HepG2 (cell line): ENCODE results near the gene CLTA. TPM values are rescaled to one million over a fixed set of nuclear protein-coding genes. Genes with fewer than 3 reads are reported as not detected.

Source experiments
- AHR ChIP-seq: IDR thresholded peaks from 2 replicates; pipeline ENCODE4 v1.6.1; 2018; ENCODE audit warnings: missing genetic modification reagents, missing compliant biosample characterization
- BRD4 ChIP-seq: sonication (generic); formaldehyde crosslinking; IDR thresholded peaks from 2 replicates; pipeline ENCODE4 v1.4.0; 2020; ENCODE audit warnings: missing genetic modification reagents
- CCAR2 ChIP-seq: fragments of 200-400 bp; formaldehyde crosslinking; optimal IDR thresholded peaks from 2 replicates; pipeline ENCODE3; 2018; ENCODE audit warnings: low read depth, mild to moderate bottlenecking, low read length, moderate library complexity
- GPN1 ChIP-seq: sonication (generic); formaldehyde crosslinking; IDR thresholded peaks from 2 replicates; pipeline ENCODE4 v1.5.1; 2020; ENCODE audit warnings: missing genetic modification reagents, borderline replicate concordance
- HOXA5 ChIP-seq: sonication (generic); formaldehyde crosslinking; IDR thresholded peaks from 2 replicates; pipeline ENCODE4 v1.4.0; 2020; ENCODE audit warnings: missing genetic modification reagents
- JUN ChIP-seq: sonication (generic); formaldehyde crosslinking; IDR thresholded peaks from 2 replicates; pipeline ENCODE4 v1.4.0; 2020; ENCODE audit warnings: mild to moderate bottlenecking, missing genetic modification reagents
- MED1 ChIP-seq: sonication (generic); formaldehyde crosslinking; IDR thresholded peaks from 2 replicates; pipeline ENCODE4 v1.4.0; 2020; ENCODE audit warnings: missing genetic modification reagents
- RFXANK ChIP-seq: IDR thresholded peaks from 2 replicates; pipeline ENCODE4 v1.6.1; 2016
- SETDB1 ChIP-seq: sonication (generic); formaldehyde crosslinking; IDR thresholded peaks from 2 replicates; pipeline ENCODE4 v1.5.1; 2020; ENCODE audit warnings: missing genetic modification reagents, mild to moderate bottlenecking, borderline replicate concordance
- ZMYM3 ChIP-seq: sonication (generic); formaldehyde crosslinking; IDR thresholded peaks from 2 replicates; pipeline ENCODE4 v1.5.1; 2020; ENCODE audit warnings: mild to moderate bottlenecking, missing genetic modification reagents
- ZNF10 ChIP-seq: sonication (generic); formaldehyde crosslinking; IDR thresholded peaks from 2 replicates; pipeline ENCODE4 v1.4.0; 2020; ENCODE audit warnings: mild to moderate bottlenecking, low read depth, missing genetic modification reagents, borderline replicate concordance
- ZNF546 ChIP-seq: sonication (generic); formaldehyde crosslinking; conservative IDR thresholded peaks from 2 replicates; pipeline ENCODE4 v1.8.1; 2023; ENCODE audit warnings: mild to moderate bottlenecking, missing genetic modification reagents
- ZNF747 ChIP-seq: sonication (generic); formaldehyde crosslinking; IDR thresholded peaks from 2 replicates; pipeline ENCODE4 v1.8.1; 2023; ENCODE audit warnings: missing genetic modification reagents, mild to moderate bottlenecking, borderline replicate concordance
- polyA plus RNA-seq, 8 experiments: library from polyadenylated mRNA; depleted of rRNA in 3 of 8; stranded (reverse) in 7 of 8; unstranded in 1 of 8; fragments of >200 nt; fragmentation: Illumina TruSeq in 4 of 8; extraction: Trizol in 4 of 8; gene quantifications; 2 replicates each; pipeline versions ENCODE4 v1.2.1 to v1.2.3, GENCODE V29; 2011 to 2016; ENCODE audit warnings: low read depth in 4 of 8, missing spikeins in 1 of 8, mixed read lengths in 1 of 8; ENCODE audit not compliant: insufficient read depth in 1 of 8
- total RNA-seq, 5 experiments: library from RNA; depleted of rRNA; stranded (reverse); fragments of >200 nt; fragmentation: Illumina TruSeq; extraction: Trizol; gene quantifications; 2 replicates each; pipeline ENCODE4 v1.2.3, GENCODE V29; 2016; ENCODE audit warnings: low read depth in 1 of 5
- TF ChIP-seq, protein P1 (sequence below): sonication (generic); formaldehyde crosslinking; IDR thresholded peaks from 2 replicates; pipeline ENCODE4 v1.8.1; 2022; ENCODE audit warnings: mild to moderate bottlenecking, missing genetic modification reagents
- TF ChIP-seq, protein P2 (sequence below): sonication (generic); formaldehyde crosslinking; IDR thresholded peaks from 2 replicates; pipeline ENCODE4 v1.5.1; 2020; ENCODE audit warnings: mild to moderate bottlenecking, moderate library complexity, missing genetic modification reagents
- TF ChIP-seq, protein P3 (sequence below): fragments of 450-650 bp; IDR thresholded peaks from 2 replicates; pipeline ENCODE4 v1.6.1; 2016
- TF ChIP-seq, protein P4 (sequence below): sonication (generic); formaldehyde crosslinking; IDR thresholded peaks from 2 replicates; pipeline ENCODE4 v1.4.0; 2020; ENCODE audit warnings: missing genetic modification reagents
- TF ChIP-seq, protein P5 (sequence below): sonication (generic); formaldehyde crosslinking; IDR thresholded peaks from 2 replicates; pipeline ENCODE4 v1.4.0; 2020; ENCODE audit warnings: missing genetic modification reagents, borderline replicate concordance

CLTA gene
- total and polyA plus RNA-seq, 2 of the 13 experiments (the other 11 are each of a cell fraction or from before 2014, with no cell fraction given): 143 to 222 TPM

DNA sequence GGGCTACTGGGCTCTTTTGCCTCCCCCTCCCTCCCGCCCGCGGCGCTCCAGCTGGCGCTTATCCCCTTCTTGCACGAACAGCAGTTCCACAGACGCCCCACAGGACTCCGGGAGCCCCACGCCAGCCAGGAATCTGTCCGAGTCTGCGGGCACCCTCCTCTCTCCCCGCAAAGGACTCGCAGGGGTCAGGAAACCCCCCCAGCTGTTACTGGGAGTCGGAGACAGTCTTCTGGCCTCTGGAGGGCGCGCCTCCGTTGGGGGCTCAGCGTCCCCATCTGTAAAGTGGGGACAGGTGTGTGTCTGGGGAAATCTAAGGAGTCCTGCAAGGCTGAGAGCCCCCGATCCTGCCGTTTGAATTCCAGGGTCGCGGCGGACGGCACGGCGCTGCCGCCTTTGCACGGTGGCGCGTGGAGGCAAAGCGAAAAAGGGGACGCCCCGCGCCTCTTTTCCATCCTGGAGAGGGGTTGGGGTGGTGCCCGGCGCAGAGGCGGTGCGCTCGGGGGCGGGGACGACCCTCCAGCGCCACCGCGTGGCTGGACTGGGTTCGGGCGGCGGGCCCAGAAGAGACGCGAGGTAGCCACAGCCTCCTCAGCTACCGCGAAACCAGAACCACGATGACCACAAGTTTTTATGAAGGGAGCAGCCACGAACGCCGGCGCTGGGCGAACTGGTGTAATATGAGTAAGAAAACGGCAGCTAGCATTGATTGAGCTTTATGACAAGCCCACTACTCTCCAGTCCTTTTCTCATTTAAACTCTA is 24.4 kb upstream of the CLTA start (continued):
- TF ChIP-seq ZMYM3 (CRISPR knock-in tag): peak; percentile 66
- TF ChIP-seq SETDB1 (CRISPR knock-in tag): no peak
- no peak for TF ChIP-seq ZNF10 (CRISPR knock-in tag)
- TF ChIP-seq MED1 (CRISPR knock-in tag): no peak
- no peak for TF ChIP-seq AHR
- no peak for TF ChIP-seq JUN (CRISPR knock-in tag)
- peak; percentile 52; the same call in 1 of the 2 replicates for TF ChIP-seq HOXA5 (CRISPR knock-in tag)
- TF ChIP-seq, protein P1, sequence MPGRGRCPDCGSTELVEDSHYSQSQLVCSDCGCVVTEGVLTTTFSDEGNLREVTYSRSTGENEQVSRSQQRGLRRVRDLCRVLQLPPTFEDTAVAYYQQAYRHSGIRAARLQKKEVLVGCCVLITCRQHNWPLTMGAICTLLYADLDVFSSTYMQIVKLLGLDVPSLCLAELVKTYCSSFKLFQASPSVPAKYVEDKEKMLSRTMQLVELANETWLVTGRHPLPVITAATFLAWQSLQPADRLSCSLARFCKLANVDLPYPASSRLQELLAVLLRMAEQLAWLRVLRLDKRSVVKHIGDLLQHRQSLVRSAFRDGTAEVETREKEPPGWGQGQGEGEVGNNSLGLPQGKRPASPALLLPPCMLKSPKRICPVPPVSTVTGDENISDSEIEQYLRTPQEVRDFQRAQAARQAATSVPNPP: no peak
- TF ChIP-seq RFXANK (CRISPR knock-in tag): no peak
- TF ChIP-seq, protein P2, sequence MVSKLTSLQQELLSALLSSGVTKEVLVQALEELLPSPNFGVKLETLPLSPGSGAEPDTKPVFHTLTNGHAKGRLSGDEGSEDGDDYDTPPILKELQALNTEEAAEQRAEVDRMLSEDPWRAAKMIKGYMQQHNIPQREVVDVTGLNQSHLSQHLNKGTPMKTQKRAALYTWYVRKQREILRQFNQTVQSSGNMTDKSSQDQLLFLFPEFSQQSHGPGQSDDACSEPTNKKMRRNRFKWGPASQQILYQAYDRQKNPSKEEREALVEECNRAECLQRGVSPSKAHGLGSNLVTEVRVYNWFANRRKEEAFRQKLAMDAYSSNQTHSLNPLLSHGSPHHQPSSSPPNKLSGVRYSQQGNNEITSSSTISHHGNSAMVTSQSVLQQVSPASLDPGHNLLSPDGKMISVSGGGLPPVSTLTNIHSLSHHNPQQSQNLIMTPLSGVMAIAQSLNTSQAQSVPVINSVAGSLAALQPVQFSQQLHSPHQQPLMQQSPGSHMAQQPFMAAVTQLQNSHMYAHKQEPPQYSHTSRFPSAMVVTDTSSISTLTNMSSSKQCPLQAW (CRISPR knock-in tag): no peak
- TF ChIP-seq ZNF546 (CRISPR knock-in tag): no peak
- TF ChIP-seq, protein P3, sequence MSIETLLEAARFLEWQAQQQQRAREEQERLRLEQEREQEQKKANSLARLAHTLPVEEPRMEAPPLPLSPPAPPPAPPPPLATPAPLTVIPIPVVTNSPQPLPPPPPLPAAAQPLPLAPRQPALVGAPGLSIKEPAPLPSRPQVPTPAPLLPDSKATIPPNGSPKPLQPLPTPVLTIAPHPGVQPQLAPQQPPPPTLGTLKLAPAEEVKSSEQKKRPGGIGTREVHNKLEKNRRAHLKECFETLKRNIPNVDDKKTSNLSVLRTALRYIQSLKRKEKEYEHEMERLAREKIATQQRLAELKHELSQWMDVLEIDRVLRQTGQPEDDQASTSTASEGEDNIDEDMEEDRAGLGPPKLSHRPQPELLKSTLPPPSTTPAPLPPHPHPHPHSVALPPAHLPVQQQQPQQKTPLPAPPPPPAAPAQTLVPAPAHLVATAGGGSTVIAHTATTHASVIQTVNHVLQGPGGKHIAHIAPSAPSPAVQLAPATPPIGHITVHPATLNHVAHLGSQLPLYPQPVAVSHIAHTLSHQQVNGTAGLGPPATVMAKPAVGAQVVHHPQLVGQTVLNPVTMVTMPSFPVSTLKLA: no peak
- TF ChIP-seq BRD4 (CRISPR knock-in tag): no peak
- no peak for TF ChIP-seq GPN1 (CRISPR knock-in tag)
- no peak for TF ChIP-seq CCAR2
- peak; percentile 37; the same call in 1 of the 2 replicates for TF ChIP-seq ZNF747 (CRISPR knock-in tag)
- TF ChIP-seq, protein P4, sequence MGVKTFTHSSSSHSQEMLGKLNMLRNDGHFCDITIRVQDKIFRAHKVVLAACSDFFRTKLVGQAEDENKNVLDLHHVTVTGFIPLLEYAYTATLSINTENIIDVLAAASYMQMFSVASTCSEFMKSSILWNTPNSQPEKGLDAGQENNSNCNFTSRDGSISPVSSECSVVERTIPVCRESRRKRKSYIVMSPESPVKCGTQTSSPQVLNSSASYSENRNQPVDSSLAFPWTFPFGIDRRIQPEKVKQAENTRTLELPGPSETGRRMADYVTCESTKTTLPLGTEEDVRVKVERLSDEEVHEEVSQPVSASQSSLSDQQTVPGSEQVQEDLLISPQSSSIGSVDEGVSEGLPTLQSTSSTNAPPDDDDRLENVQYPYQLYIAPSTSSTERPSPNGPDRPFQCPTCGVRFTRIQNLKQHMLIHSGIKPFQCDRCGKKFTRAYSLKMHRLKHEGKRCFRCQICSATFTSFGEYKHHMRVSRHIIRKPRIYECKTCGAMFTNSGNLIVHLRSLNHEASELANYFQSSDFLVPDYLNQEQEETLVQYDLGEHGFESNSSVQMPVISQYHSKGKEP (CRISPR knock-in tag): no peak
- TF ChIP-seq, protein P5, sequence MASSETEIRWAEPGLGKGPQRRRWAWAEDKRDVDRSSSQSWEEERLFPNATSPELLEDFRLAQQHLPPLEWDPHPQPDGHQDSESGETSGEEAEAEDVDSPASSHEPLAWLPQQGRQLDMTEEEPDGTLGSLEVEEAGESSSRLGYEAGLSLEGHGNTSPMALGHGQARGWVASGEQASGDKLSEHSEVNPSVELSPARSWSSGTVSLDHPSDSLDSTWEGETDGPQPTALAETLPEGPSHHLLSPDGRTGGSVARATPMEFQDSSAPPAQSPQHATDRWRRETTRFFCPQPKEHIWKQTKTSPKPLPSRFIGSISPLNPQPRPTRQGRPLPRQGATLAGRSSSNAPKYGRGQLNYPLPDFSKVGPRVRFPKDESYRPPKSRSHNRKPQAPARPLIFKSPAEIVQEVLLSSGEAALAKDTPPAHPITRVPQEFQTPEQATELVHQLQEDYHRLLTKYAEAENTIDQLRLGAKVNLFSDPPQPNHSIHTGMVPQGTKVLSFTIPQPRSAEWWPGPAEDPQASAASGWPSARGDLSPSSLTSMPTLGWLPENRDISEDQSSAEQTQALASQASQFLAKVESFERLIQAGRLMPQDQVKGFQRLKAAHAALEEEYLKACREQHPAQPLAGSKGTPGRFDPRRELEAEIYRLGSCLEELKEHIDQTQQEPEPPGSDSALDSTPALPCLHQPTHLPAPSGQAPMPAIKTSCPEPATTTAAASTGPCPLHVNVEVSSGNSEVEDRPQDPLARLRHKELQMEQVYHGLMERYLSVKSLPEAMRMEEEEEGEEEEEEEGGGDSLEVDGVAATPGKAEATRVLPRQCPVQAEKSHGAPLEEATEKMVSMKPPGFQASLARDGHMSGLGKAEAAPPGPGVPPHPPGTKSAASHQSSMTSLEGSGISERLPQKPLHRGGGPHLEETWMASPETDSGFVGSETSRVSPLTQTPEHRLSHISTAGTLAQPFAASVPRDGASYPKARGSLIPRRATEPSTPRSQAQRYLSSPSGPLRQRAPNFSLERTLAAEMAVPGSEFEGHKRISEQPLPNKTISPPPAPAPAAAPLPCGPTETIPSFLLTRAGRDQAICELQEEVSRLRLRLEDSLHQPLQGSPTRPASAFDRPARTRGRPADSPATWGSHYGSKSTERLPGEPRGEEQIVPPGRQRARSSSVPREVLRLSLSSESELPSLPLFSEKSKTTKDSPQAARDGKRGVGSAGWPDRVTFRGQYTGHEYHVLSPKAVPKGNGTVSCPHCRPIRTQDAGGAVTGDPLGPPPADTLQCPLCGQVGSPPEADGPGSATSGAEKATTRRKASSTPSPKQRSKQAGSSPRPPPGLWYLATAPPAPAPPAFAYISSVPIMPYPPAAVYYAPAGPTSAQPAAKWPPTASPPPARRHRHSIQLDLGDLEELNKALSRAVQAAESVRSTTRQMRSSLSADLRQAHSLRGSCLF (CRISPR knock-in tag): no peak
